Ishikawa (cell line): ENCODE results near the gene SHISAL1.

Experiments
- CEBPB ChIP-seq: IDR thresholded peaks from 2 replicates; pipeline ENCODE4 v1.6.1; 2012
- CREB1 ChIP-seq: IDR thresholded peaks from 2 replicates; pipeline ENCODE4 v1.6.1; 2012; ENCODE audit warnings: low read depth
- EGR1 ChIP-seq: IDR thresholded peaks from 2 replicates; pipeline ENCODE4 v1.6.1; 2012
- EP300 ChIP-seq: IDR thresholded peaks from 2 replicates; pipeline ENCODE4 v1.6.1; 2012; ENCODE audit warnings: borderline replicate concordance
- FOXM1 ChIP-seq: IDR thresholded peaks from 2 replicates; pipeline ENCODE4 v1.6.1; 2012; ENCODE audit warnings: low read depth, borderline replicate concordance
- MAX ChIP-seq: IDR thresholded peaks from 2 replicates; pipeline ENCODE4 v1.6.1; 2012
- NFIC ChIP-seq: IDR thresholded peaks from 2 replicates; pipeline ENCODE4 v1.6.1; 2012
- RAD21 ChIP-seq: IDR thresholded peaks from 2 replicates; pipeline ENCODE4 v1.6.1; 2012; ENCODE audit warnings: low read depth
- TAF1 ChIP-seq: IDR thresholded peaks from 2 replicates; pipeline ENCODE4 v1.6.1; 2012; ENCODE audit warnings: low read depth, mild to moderate bottlenecking
- TCF12 ChIP-seq: IDR thresholded peaks from 2 replicates; pipeline ENCODE4 v1.6.1; 2012; ENCODE audit warnings: low read depth
- TEAD4 ChIP-seq: IDR thresholded peaks from 2 replicates; pipeline ENCODE4 v1.6.1; 2012
- YY1 ChIP-seq: IDR thresholded peaks from 2 replicates; pipeline ENCODE4 v1.6.1; 2012; ENCODE audit warnings: low read depth
- ZBTB7A ChIP-seq: IDR thresholded peaks from 2 replicates; pipeline ENCODE4 v1.6.1; 2012; ENCODE audit warnings: low read depth
- TF ChIP-seq, protein P1 (sequence below): IDR thresholded peaks from 2 replicates; pipeline ENCODE4 v1.6.1; 2012; ENCODE audit warnings: low read depth, mild to moderate bottlenecking
- TF ChIP-seq, protein P2 (sequence below): IDR thresholded peaks from 2 replicates; pipeline ENCODE4 v1.6.1; 2012

SHISAL1 gene

GRCh38 chr22:44317886-44318637, 5.3 kb upstream of the SHISAL1 start:
- no peak for TF ChIP-seq CEBPB
- no peak for TF ChIP-seq MAX
- no peak for TF ChIP-seq EGR1
- TF ChIP-seq EP300: no peak
- TF ChIP-seq FOXM1: no peak
- no peak for TF ChIP-seq NFIC
- TF ChIP-seq RAD21: no peak
- TF ChIP-seq, protein P1, sequence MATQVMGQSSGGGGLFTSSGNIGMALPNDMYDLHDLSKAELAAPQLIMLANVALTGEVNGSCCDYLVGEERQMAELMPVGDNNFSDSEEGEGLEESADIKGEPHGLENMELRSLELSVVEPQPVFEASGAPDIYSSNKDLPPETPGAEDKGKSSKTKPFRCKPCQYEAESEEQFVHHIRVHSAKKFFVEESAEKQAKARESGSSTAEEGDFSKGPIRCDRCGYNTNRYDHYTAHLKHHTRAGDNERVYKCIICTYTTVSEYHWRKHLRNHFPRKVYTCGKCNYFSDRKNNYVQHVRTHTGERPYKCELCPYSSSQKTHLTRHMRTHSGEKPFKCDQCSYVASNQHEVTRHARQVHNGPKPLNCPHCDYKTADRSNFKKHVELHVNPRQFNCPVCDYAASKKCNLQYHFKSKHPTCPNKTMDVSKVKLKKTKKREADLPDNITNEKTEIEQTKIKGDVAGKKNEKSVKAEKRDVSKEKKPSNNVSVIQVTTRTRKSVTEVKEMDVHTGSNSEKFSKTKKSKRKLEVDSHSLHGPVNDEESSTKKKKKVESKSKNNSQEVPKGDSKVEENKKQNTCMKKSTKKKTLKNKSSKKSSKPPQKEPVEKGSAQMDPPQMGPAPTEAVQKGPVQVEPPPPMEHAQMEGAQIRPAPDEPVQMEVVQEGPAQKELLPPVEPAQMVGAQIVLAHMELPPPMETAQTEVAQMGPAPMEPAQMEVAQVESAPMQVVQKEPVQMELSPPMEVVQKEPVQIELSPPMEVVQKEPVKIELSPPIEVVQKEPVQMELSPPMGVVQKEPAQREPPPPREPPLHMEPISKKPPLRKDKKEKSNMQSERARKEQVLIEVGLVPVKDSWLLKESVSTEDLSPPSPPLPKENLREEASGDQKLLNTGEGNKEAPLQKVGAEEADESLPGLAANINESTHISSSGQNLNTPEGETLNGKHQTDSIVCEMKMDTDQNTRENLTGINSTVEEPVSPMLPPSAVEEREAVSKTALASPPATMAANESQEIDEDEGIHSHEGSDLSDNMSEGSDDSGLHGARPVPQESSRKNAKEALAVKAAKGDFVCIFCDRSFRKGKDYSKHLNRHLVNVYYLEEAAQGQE: no peak
- TF ChIP-seq TAF1: no peak
- TF ChIP-seq, protein P2, sequence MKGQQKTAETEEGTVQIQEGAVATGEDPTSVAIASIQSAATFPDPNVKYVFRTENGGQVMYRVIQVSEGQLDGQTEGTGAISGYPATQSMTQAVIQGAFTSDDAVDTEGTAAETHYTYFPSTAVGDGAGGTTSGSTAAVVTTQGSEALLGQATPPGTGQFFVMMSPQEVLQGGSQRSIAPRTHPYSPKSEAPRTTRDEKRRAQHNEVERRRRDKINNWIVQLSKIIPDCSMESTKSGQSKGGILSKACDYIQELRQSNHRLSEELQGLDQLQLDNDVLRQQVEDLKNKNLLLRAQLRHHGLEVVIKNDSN: no peak
- TF ChIP-seq YY1: no peak
- TF ChIP-seq CREB1: no peak
- no peak for TF ChIP-seq TEAD4

DNA sequence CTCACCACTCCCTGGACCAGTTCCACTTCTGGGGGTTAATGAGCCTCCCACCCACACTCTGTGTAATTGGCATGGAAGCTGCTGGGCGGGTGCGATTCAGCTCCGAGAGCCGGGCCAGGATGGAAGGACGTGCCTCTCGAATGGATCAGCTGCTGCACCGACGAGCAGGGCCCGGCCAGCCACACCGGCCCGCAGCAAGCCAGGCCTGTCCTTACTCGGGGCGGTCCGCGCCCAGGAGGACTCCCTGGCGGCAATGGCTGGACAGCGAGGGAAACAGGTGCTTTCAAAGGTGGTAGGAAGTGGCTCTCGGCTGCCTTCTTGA, 4.3 kb upstream of the SHISAL1 start:
- TF ChIP-seq, protein P1: no peak
- TF ChIP-seq MAX (no peak), TCF12 (no peak)

GRCh38 chr22:44316393-44317122, 3.8 kb upstream of the SHISAL1 start:
- TF ChIP-seq, protein P2: no peak
- no peak for TF ChIP-seq RAD21
- TF ChIP-seq EP300: no peak
- TF ChIP-seq FOXM1: no peak
- no peak for TF ChIP-seq EGR1
- TF ChIP-seq CEBPB: no peak
- no peak for TF ChIP-seq CREB1
- TF ChIP-seq TEAD4: no peak
- TF ChIP-seq, protein P1: no peak
- TF ChIP-seq ZBTB7A: no peak
- no peak for TF ChIP-seq TAF1
- no peak for TF ChIP-seq NFIC
- TF ChIP-seq MAX: no peak
- no peak for TF ChIP-seq YY1
- no peak for TF ChIP-seq TCF12

GRCh38 chr22:44314425-44315067, 1.8 kb upstream of the SHISAL1 start:
- no peak for TF ChIP-seq MAX
- TF ChIP-seq RAD21: no peak
- TF ChIP-seq, protein P2: no peak
- TF ChIP-seq CREB1: no peak
- TF ChIP-seq ZBTB7A: no peak
- TF ChIP-seq TEAD4: no peak
- no peak for TF ChIP-seq YY1
- no peak for TF ChIP-seq TCF12
- no peak for TF ChIP-seq EP300
- no peak for TF ChIP-seq TAF1
- TF ChIP-seq CEBPB: no peak
